DOHH2 (cell line): ENCODE measurements around the gene DOK6.

Experiments
- H3F3A ChIP-seq: fragments of 200-600 bp; sonication (generic), shearing (Covaris generic); 2 replicates; pipeline ENCODE4 v1.6.0; 2016; ENCODE audit warnings: antibody characterized with exemption, mild to moderate bottlenecking; ENCODE audit not compliant: control insufficient read depth, insufficient read depth
- H3K27ac ChIP-seq: fragments of 200-600 bp; sonication (generic); 2 replicates; pipeline ENCODE4 v1.5.1; 2014; ENCODE audit warnings: low read depth, mild to moderate bottlenecking, low read length, moderate library complexity
- H3K27me3 ChIP-seq: fragments of 200-600 bp; sonication (generic); 2 replicates; pipeline ENCODE4 v1.6.1; 2014; ENCODE audit warnings: mild to moderate bottlenecking, low read length, mixed read lengths; ENCODE audit not compliant: control insufficient read depth
- H3K36me3 ChIP-seq: fragments of 200-600 bp; sonication (generic); 2 replicates; pipeline ENCODE4 v1.6.1; 2014; ENCODE audit warnings: mild to moderate bottlenecking, low read length, moderate library complexity, mixed read lengths; ENCODE audit not compliant: control insufficient read depth
- H3K4me1 ChIP-seq: fragments of 200-600 bp; sonication (generic); 2 replicates; pipeline ENCODE4 v1.6.1; 2014; ENCODE audit warnings: mild to moderate bottlenecking, low read length, mixed read lengths; ENCODE audit not compliant: control insufficient read depth
- H3K4me2 ChIP-seq: fragments of 200-600 bp; sonication (generic); 2 replicates; pipeline ENCODE4 v1.6.0; 2014; ENCODE audit warnings: mild to moderate bottlenecking, low read length, moderate library complexity
- H3K4me3 ChIP-seq: fragments of 200-600 bp; sonication (generic); 2 replicates; pipeline ENCODE4 v1.5.1; 2014; ENCODE audit warnings: mild to moderate bottlenecking, low read length, mixed read lengths
- H3K79me2 ChIP-seq: fragments of 200-600 bp; sonication (generic); 2 replicates; pipeline ENCODE4 v1.6.1; 2014; ENCODE audit warnings: mild to moderate bottlenecking, low read length, mixed read lengths; ENCODE audit not compliant: control insufficient read depth
- H3K9me2 ChIP-seq: fragments of 200-600 bp; sonication (generic); replicated peaks from 2 replicates; pipeline ENCODE4 v1.6.1; 2014; ENCODE audit warnings: mild to moderate bottlenecking, low read length, mixed read lengths; ENCODE audit not compliant: control insufficient read depth
- H3K9me3 ChIP-seq: fragments of 200-600 bp; sonication (generic); 2 replicates; pipeline ENCODE4 v1.6.1; 2014; ENCODE audit warnings: antibody characterized with exemption, low read length, mixed read lengths; ENCODE audit not compliant: control insufficient read depth, insufficient read depth
- H4K20me1 ChIP-seq: fragments of 200-600 bp; sonication (generic); 2 replicates; pipeline ENCODE4 v1.6.0; 2014; ENCODE audit warnings: low read depth, mild to moderate bottlenecking, antibody characterized with exemption, low read length, moderate library complexity; ENCODE audit not compliant: control insufficient read depth, insufficient read depth
- CTCF ChIP-seq: fragments of 200-600 bp; sonication (generic); IDR thresholded peaks from one replicate; pipeline ENCODE4 v1.5.1; 2014; ENCODE audit warnings: antibody characterized with exemption, mild to moderate bottlenecking, low read depth, low read length; ENCODE audit not compliant: poor library complexity, severe bottlenecking
- EZH2phosphoT487 ChIP-seq: fragments of 200-600 bp; sonication (generic); IDR thresholded peaks from 2 replicates; pipeline ENCODE4 v1.6.1; 2017; ENCODE audit warnings: borderline replicate concordance, mild to moderate bottlenecking, antibody characterized with exemption, low read length, moderate library complexity, mixed read lengths

DOK6 gene

GRCh38 chr18:69691008-69691760 is 290.5 kb downstream of the DOK6 start:
- Histone ChIP-seq H4K20me1 (no peaks in the 10 kb centered on the region), H3K9me3 (no peaks in the 10 kb centered on the region), H3K36me3 (no peaks in the 10 kb centered on the region), H3K4me3 (no peak overlapping the region), H3K27me3 (no peaks in the 10 kb centered on the region), H3K27ac (no peak overlapping the region), H3F3A (no peaks in the 10 kb centered on the region), H3K79me2 (no peaks in the 10 kb centered on the region), H3K9me2 (no peaks in the 10 kb centered on the region), H3K4me1 (no peaks in the 10 kb centered on the region), H3K4me2 (no peak overlapping the region)
- TF ChIP-seq EZH2phosphoT487 (no peak), CTCF (no peak)

GRCh38 chr18:69697069-69697468 is 296.4 kb downstream of the DOK6 start:
- no peaks in the 10 kb centered on the region for H3K9me3 ChIP-seq
- no peak overlapping the region for H3K4me2 ChIP-seq
- no peaks in the 10 kb centered on the region for H3K79me2 ChIP-seq
- H3K4me1 ChIP-seq: no peaks in the 10 kb centered on the region
- TF ChIP-seq EZH2phosphoT487 (no peak), CTCF (no peak)
- H3K27ac ChIP-seq: no peak overlapping the region
- no peak overlapping the region for H3K4me3 ChIP-seq
- H3F3A ChIP-seq: no peaks in the 10 kb centered on the region
- no peaks in the 10 kb centered on the region for H3K27me3 ChIP-seq
- H4K20me1 ChIP-seq: no peaks in the 10 kb centered on the region
- H3K36me3 ChIP-seq: no peaks in the 10 kb centered on the region
- H3K9me2 ChIP-seq: no peaks in the 10 kb centered on the region

GRCh38 chr18:69697689-69698088 is 297.0 kb downstream of the DOK6 start:
- Histone ChIP-seq H3K79me2 (no peaks in the 10 kb centered on the region), H3K27me3 (no peaks in the 10 kb centered on the region), H3K4me3 (no peak overlapping the region), H4K20me1 (no peaks in the 10 kb centered on the region), H3K9me2 (no peaks in the 10 kb centered on the region), H3F3A (no peaks in the 10 kb centered on the region), H3K9me3 (no peaks in the 10 kb centered on the region), H3K36me3 (no peaks in the 10 kb centered on the region), H3K4me1 (no peaks in the 10 kb centered on the region), H3K27ac (no peak overlapping the region), H3K4me2 (no peak overlapping the region)
- no peak for TF ChIP-seq EZH2phosphoT487
- no peak for TF ChIP-seq CTCF
